ENCODE results near the gene SEMA4D.
"Not testable (repeated sequence)": the region's sequence is repeated elsewhere in the genome, so short reads cannot be mapped to it uniquely, and the experiment has no call there.

Gene SEMA4D

GRCh38 chr9:89480825-89481537, 16.9 kb downstream of the SEMA4D start:
- no peak for DNase-seq

GRCh38 chr9:89480372-89480771, 17.5 kb downstream of the SEMA4D start:
- DNase-seq = not testable (repeated sequence)

GRCh38 chr9:89479669-89480011, 18.3 kb downstream of the SEMA4D start:
- not testable (repeated sequence) for DNase-seq

GRCh38 chr9:89478821-89479668, 18.9 kb downstream of the SEMA4D start:
- no peak for DNase-seq

- peak; percentile 34 to 48 for DNase-seq
Observed at GRCh38 chr9:89477811-89478630, 19.9 kb downstream of the SEMA4D start.

- no peak for DNase-seq
Observed at GRCh38 chr9:89477384-89477783, 20.5 kb downstream of the SEMA4D start.

- no peak for DNase-seq
Observed at GRCh38 chr9:89476546-89476945, 21.4 kb downstream of the SEMA4D start.

- DNase-seq = no peak
Observed at GRCh38 chr9:89475891-89476440, 21.9 kb downstream of the SEMA4D start.

- no peak for DNase-seq
Observed at GRCh38 chr9:89474939-89475338, 23.0 kb downstream of the SEMA4D start.

GRCh38 chr9:89473762-89474469, 24.0 kb downstream of the SEMA4D start:
- DNase-seq = no peak

- DNase-seq = not testable (repeated sequence)
Observed at GRCh38 chr9:89471796-89472320, 26.1 kb downstream of the SEMA4D start.

GRCh38 chr9:89471390-89471789, 26.5 kb downstream of the SEMA4D start:
- no peak for DNase-seq

GRCh38 chr9:89470224-89470839, 27.6 kb downstream of the SEMA4D start:
- DNase-seq = no peak

GRCh38 chr9:89469003-89469402, 28.9 kb downstream of the SEMA4D start:
- no peak for DNase-seq

- DNase-seq = no peak
Observed at GRCh38 chr9:89468281-89468960, 29.5 kb downstream of the SEMA4D start.

GRCh38 chr9:89467278-89467625, 30.7 kb downstream of the SEMA4D start:
- DNase-seq = no peak

- no peak for DNase-seq
Observed at GRCh38 chr9:89466451-89467277, 31.2 kb downstream of the SEMA4D start.

GRCh38 chr9:89465726-89466308, 32.1 kb downstream of the SEMA4D start:
- DNase-seq = no peak

GRCh38 chr9:89465001-89465451, 32.9 kb downstream of the SEMA4D start:
- peak; percentile 18 to 23 for DNase-seq
